ENCODE results near the gene RNH1. TPM values are rescaled to one million over a fixed set of nuclear protein-coding genes. Genes with fewer than 3 reads are reported as not detected.

Gene RNH1
- total RNA-seq, 1 experiment from 2014 or later = 288 TPM

DNA sequence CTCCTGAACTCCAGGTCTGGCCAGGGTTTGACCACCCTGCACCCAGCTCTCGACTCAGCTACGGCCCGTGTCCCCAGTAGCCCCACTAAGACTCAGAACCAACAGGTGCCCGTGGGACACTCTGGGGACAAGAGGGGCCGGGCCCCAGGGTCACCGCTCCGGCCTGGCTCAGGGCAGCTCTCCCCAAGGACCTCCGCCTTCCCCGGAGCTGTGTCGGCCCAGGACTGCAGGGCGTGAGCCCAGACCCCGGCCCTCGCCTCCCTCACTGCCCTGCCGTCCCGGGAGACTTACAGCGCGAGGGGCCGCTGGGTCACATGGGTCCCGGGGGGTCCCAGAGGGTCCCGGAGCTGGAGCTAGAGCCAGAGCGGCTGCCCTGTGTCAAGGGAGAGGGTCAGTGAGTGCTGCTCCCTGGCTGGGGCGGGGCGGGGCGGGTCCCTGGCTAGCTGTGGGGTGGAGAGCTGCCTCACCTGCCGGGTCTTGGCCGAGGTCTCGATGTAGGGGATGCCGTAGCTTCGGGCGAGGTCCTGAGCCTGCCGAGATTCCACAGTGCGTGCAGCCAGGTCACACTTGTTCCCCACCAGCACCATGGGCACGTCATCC is 26.0 kb upstream of the RNH1 start:
- no TSS peak for BruUV-seq (replicated peaks)
- ChIA-PET POLR2A (interaction anchor here (1.2 to 1.4 kb wide), 2 partner anchors 12 to 125 kb away, joined by 3 to 5 read pairs; no protein-coding TSS in a partner anchor), CTCF (interaction anchor here (0.6 to 3.6 kb wide), 2 partner anchors 14 to 55 kb away, joined by 3 to 23 read pairs; no protein-coding TSS in a partner anchor)
- no peaks in the 10 kb centered on the region for H3K4me1 Mint-ChIP-seq (ENCODE audit: insufficient read depth, unreplicated experiment)
- TF ChIP-seq, protein P1, sequence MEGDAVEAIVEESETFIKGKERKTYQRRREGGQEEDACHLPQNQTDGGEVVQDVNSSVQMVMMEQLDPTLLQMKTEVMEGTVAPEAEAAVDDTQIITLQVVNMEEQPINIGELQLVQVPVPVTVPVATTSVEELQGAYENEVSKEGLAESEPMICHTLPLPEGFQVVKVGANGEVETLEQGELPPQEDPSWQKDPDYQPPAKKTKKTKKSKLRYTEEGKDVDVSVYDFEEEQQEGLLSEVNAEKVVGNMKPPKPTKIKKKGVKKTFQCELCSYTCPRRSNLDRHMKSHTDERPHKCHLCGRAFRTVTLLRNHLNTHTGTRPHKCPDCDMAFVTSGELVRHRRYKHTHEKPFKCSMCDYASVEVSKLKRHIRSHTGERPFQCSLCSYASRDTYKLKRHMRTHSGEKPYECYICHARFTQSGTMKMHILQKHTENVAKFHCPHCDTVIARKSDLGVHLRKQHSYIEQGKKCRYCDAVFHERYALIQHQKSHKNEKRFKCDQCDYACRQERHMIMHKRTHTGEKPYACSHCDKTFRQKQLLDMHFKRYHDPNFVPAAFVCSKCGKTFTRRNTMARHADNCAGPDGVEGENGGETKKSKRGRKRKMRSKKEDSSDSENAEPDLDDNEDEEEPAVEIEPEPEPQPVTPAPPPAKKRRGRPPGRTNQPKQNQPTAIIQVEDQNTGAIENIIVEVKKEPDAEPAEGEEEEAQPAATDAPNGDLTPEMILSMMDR (IDR thresholded peaks at IDR 0.05; ENCODE audit: unreplicated experiment) = no peak
- H3K36me3 Mint-ChIP-seq (ENCODE audit: insufficient read depth, unreplicated experiment) = peaks cover 35% of the 10 kb centered on the region
- H3K27me3 Mint-ChIP-seq (ENCODE audit: insufficient read depth, unreplicated experiment) = no peaks in the 10 kb centered on the region
- H3K27ac Mint-ChIP-seq (ENCODE audit: low read depth, unreplicated experiment) = no peak overlapping the region
- intact Hi-C loops (cut with micrococcal nuclease) = no loop called here
- H3K9me3 Mint-ChIP-seq (ENCODE audit: unreplicated experiment) = no peaks in the 10 kb centered on the region
- H3K4me3 Mint-ChIP-seq (ENCODE audit: unreplicated experiment) = no peak overlapping the region
- DNase-seq (ENCODE audit: unreplicated experiment) = no peak

DNA sequence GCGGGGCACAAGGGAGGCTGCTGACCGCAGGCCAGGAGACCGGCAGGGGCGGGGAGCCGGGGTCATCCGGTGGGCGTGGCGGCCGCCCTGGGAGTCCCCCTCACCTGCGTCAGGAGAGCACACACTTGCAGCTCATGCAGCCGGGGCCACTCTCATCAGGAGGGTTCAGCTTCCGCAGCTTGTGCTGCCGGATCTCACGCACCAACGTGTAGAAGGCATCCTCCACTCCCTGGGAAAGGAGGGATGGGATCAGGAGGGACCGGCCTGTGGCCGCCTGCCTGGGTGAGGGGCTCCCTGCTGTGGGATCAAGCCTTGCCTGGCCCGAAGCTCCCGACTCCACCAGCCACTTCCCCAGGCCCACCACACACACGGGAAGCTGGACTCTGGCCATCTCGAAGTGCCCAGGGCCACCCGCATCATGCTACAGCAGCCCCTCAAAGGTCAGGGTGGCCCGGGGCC is 25.5 kb upstream of the RNH1 start:
- intact Hi-C loops (cut with micrococcal nuclease) = no loop called here
- Mint-ChIP-seq H3K4me1 (ENCODE audit: insufficient read depth, unreplicated experiment) (no peaks in the 10 kb centered on the region), H3K27ac (ENCODE audit: low read depth, unreplicated experiment) (no peak overlapping the region), H3K36me3 (ENCODE audit: insufficient read depth, unreplicated experiment) (peaks cover 35% of the 10 kb centered on the region), H3K27me3 (ENCODE audit: insufficient read depth, unreplicated experiment) (no peaks in the 10 kb centered on the region), H3K4me3 (ENCODE audit: unreplicated experiment) (no peak overlapping the region), H3K9me3 (ENCODE audit: unreplicated experiment) (no peaks in the 10 kb centered on the region)
- ChIA-PET CTCF (interaction anchor here (1.2 to 3.6 kb wide), 2 partner anchors 14 to 15 kb away, joined by 4 to 23 read pairs; no protein-coding TSS in a partner anchor), POLR2A (interaction anchor here (1.2 kb wide), 1 partner anchor 11 kb away, joined by 5 read pairs; no protein-coding TSS in a partner anchor)
- BruUV-seq (replicated peaks) = no TSS peak
- TF ChIP-seq, protein P1 (IDR thresholded peaks at IDR 0.05; ENCODE audit: unreplicated experiment) = no peak
- no peak for DNase-seq (ENCODE audit: unreplicated experiment)

DNA sequence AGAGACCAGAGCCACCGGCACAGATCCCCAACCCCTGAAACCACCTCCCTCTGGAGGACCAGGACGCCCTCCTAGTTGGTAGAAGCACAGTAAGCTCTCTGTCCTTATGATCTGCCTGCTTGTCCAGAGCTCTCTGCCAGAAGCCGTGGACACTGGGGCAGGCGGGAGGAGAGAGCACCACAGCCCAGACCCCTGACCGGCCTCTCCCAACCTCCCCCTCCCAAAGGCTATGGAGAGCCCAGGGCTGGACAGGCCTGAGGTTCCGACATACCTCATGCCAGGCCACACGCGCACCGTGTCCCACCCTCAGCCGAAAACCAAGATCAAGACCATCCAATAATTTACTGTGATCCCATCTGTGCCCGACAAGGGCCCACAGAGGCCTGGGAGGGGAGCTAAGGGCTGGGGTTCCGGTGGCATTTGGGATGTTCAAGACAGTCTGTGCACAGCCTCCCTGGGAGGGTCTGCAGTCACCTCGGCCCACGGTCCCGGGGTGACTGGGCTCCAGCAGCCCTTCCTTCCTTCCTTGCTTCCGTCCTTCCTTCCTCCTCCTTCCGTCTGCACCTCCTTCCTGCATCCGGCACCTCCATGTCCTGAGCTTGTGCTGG is 25.0 kb upstream of the RNH1 start:
- Mint-ChIP-seq H3K4me3 (ENCODE audit: unreplicated experiment) (no peak overlapping the region), H3K27ac (ENCODE audit: low read depth, unreplicated experiment) (no peak overlapping the region), H3K36me3 (ENCODE audit: insufficient read depth, unreplicated experiment) (peaks cover 35% of the 10 kb centered on the region), H3K4me1 (ENCODE audit: insufficient read depth, unreplicated experiment) (no peaks in the 10 kb centered on the region), H3K27me3 (ENCODE audit: insufficient read depth, unreplicated experiment) (no peaks in the 10 kb centered on the region), H3K9me3 (ENCODE audit: unreplicated experiment) (no peaks in the 10 kb centered on the region)
- intact Hi-C loops (cut with micrococcal nuclease) = no loop called here
- ChIA-PET POLR2A (no interaction called here), CTCF (interaction anchor here (1.2 to 3.6 kb wide), 2 partner anchors 13 to 14 kb away, joined by 4 to 23 read pairs; no protein-coding TSS in a partner anchor)
- TF ChIP-seq, protein P1 (IDR thresholded peaks at IDR 0.05; ENCODE audit: unreplicated experiment) = no peak
- DNase-seq (ENCODE audit: unreplicated experiment) = no peak
- BruUV-seq (replicated peaks) = TSS peak; percentile 55
